AG20443 (cell line): ENCODE results near the gene GFRA1.
"Not testable (repeated sequence)": the region's sequence is repeated elsewhere in the genome, so short reads cannot be mapped to it uniquely, and the experiment has no call there.

Experiments used
- DNase-seq: peaks from one replicate; pipeline ENCODE4 v3.0.0; 2012; ENCODE audit warnings: low spot score, mixed read lengths

Gene GFRA1

DNA sequence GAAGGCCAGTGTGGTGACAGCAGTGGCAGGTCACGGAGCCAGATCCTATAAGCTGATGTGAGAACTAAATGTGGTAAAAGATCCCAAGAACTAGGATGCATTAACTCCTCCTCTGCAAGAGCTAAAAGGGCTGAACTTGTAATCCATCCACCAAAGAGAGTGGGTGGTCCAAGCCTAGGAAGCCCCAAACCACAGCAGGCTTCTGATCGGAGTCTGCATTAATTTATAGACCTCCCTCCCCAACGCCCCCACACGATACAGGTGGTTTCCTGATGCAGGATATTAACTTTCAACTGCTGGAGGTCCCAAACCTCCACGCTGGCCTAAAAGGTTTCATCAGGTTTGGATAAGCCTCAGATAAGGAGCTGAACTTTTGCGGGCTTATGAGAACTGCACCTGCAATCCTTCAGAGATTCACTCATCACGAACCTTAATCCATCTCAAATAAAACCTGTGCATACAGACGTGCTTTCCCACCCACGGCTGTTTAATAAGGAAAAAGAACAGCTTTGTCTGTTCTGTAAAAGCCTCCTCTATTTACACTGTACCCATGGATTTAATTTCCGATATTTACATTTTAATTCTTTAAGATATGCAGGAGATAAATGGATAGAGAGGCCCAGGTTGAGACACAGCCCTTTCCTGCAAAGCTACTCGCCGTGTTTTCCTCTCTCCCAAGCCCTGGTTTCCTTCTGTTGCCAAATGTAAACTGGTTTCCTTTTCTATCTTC is 74.9 kb downstream of the GFRA1 start:
- DNase-seq: no peak

GRCh38 chr10:116195583-116195982 is 77.4 kb downstream of the GFRA1 start:
- DNase-seq: no peak

DNA sequence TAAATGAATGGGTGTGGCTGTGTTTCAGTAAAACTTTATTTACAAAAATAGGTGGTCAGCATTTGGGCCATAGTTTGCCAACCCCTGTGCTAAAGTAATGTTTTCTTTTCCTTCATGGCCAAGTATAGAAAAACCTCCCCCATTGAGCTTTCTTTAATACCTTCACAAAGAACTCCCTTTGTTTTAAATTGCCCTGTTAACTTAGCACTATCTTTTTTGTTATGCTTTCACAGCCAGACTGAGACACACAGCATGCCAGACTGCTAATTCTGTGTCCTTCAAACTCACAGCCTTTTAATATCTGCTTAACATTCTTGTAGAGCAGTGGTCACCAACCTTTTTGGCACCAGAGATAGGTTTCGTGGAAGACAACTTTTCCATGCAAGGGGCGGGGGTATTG is 78.0 kb downstream of the GFRA1 start:
- no peak for DNase-seq

- no peak for DNase-seq
Measured at GRCh38 chr10:116194061-116194460, 78.9 kb downstream of the GFRA1 start.

GRCh38 chr10:116190883-116191282 is 82.1 kb downstream of the GFRA1 start:
- DNase-seq: no peak

DNA sequence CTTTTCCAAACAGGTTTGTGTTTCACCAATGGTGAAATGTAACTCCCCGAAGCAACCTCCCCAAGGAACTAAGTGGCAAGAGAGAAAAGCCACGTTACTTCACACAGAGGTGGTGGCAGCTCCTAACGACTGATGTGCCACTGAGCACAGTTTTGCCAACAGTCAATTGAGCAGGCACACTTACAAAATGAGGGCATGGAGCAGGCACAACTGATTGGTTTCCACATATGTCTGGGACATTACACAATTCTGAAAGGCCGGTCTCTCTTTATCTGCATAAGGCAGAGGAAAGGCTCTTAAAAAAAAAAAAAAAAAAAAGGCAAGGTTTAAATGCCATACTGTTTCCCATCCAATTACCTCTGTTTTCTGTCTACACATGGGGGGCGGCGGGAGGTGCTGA is 86.7 kb downstream of the GFRA1 start:
- DNase-seq: no peak

- no peak for DNase-seq
Measured at GRCh38 chr10:116185199-116185867, 87.7 kb downstream of the GFRA1 start.

DNA sequence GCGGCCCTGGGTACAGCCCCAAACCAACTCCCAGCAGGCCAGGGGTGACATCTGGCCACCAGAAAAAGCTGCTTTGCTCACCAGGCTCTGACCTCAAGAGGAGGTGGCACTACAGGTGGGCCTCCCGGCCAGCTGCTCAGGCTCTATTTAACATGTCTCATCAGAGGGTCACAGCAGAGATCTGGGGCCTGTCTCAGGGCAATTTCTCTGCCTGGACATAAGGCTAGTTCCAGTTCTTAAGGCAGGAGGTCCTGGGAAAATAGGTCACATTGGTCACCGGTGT is 88.6 kb downstream of the GFRA1 start:
- DNase-seq: no peak

GRCh38 chr10:116183733-116184511 is 89.1 kb downstream of the GFRA1 start:
- peak; percentile 68 for DNase-seq

GRCh38 chr10:116182426-116182825 is 90.6 kb downstream of the GFRA1 start:
- DNase-seq: no peak

DNA sequence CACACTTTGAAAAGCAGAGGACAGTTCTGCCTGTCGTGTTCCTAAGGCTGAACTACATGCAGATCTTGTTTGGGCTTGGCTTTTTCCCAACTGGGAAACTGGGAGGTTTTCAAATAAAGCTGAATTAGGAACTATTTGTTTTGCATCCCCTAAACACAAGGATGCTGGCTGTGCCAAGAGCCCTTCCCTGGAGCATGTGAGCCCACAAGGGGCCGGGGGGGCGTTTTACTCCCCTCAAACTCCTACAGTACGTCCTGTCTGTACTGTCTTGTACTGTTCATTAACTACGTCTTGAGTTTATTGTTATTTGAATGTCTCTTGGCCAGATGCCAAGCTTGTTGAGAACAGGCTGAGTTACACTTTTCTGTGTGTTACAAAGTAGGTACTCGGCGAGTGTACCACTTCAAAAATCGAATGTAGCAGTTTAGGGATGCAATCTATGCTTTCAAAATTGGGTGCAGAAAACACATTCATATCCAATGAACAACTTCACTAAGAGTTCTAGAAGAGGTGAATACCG is 94.9 kb downstream of the GFRA1 start:
- DNase-seq: no peak

DNA sequence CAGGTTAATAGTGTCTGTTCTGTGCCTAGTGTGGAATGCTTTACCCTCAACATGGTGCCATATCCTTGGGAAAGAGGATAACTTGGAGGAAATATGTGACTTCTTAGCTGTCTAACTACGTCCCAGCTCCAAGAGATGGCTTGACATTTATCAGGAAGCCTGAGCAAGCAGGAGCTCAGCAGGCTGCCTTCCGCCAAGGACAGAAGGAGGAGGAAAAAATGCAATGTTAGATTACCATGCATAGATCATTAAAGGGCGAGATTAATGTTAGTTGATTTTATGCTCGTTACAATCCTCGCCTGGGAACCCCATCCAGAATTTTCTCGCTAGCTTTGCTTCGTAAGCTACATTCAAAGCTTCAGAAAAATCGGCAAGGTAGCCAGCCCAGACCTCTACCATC is 97.8 kb downstream of the GFRA1 start:
- no peak for DNase-seq

DNA sequence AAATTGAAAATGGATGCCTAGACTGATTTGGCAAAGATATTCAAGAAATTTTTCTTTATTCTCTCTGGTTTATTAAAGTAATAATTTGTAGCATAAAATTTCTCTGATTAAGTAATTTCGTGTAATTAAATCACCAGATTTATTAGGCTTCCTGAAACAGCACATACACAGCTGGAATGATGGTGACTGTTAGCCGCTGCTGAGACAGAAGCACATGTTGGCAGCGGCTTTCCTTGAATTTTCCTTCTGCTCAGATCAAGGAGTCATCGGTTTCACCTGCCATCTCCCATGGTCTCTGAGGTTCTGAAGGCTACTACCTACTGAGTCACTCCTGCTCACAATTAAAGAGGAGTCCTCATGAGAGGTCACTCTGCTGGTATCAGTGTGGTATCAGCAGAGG is 101.5 kb downstream of the GFRA1 start:
- DNase-seq: no peak

DNA sequence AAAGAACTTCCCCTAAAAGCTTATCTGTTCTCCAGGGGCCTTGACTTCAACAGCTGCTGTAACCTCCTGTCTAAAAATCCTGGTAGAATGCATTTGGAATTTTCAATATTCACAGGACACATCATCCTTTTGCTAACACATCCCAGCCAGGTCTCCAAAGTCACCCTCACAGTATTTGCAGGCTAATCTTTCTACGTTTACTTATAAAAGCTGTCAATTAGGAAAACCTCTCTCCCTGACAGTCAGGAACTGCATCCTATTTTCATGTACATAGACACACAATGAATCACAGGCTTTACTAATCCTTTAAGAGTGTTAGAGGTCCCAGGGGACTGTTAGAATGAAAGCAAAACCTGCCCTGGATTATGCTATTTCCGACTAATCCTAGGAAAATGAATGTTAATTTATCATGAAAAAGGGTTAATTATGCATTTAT is 102.2 kb downstream of the GFRA1 start:
- peak; percentile 65 for DNase-seq

DNA sequence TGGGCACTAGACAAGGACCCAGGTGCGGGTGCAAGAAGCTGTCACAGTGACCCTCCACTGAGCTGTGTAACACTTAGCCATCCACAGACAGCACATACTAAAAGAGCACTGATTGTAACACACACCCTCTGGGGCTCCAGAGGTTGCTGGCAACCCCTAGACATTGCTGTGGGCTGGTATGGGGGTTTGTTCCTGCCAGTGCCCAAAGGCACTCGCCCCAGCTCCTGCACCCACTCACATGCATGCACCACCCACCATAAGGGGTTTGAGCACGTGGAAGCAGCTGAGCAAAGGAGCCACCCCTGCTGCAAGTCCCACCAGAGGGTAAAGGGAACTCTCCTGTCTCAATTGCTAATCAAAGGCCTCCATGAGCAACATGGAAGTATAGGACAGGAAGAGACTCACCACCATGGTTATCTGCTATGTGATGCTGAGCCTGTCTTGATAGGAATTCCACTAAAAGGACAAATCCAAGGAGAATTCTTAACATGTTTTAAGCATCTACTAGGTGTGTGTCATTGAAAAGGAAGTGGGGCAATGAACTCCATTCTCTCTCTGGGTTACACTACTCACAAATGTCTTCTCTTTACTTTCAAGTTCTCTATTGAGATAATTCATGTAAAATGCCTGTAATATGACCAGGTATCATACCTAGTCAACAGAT is 103.1 kb downstream of the GFRA1 start:
- no peak for DNase-seq

- DNase-seq: no peak
Measured at GRCh38 chr10:116168745-116169144, 104.3 kb downstream of the GFRA1 start.

- DNase-seq: no peak
Measured at GRCh38 chr10:116168329-116168728, 104.7 kb downstream of the GFRA1 start.

- not testable (repeated sequence) for DNase-seq
Measured at GRCh38 chr10:116165941-116166340, 107.1 kb downstream of the GFRA1 start.

GRCh38 chr10:116164291-116164690 is 108.7 kb downstream of the GFRA1 start:
- no peak for DNase-seq

GRCh38 chr10:116163333-116164131 is 109.5 kb downstream of the GFRA1 start:
- DNase-seq: no peak

GRCh38 chr10:116162851-116163250 is 110.2 kb downstream of the GFRA1 start:
- DNase-seq: no peak

GRCh38 chr10:116160271-116160670 is 112.7 kb downstream of the GFRA1 start:
- DNase-seq: no peak
